ENCODE results near the gene XPNPEP1.

Gene XPNPEP1

DNA sequence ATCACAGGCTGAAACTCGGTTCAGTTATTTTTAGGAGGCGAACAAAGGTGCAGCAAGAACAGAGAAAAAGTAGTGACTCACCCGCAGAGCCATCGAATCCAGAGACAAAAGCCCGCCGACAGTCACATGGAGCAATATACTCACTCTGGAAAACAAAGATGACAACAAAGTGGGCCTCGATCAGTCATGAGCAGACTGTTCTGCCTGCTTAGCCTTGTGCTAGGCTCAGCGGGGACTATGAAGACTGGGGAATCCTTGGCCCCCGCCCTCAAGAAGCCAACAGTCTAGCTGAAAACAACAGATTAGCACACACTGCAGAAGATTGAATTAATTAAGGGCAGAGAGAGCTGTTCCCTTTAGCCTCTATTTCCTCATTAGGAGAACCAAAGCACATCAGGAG, 30.4 kb downstream of the XPNPEP1 start:
- no peak for DNase-seq (ENCODE audit: low read depth)

DNA sequence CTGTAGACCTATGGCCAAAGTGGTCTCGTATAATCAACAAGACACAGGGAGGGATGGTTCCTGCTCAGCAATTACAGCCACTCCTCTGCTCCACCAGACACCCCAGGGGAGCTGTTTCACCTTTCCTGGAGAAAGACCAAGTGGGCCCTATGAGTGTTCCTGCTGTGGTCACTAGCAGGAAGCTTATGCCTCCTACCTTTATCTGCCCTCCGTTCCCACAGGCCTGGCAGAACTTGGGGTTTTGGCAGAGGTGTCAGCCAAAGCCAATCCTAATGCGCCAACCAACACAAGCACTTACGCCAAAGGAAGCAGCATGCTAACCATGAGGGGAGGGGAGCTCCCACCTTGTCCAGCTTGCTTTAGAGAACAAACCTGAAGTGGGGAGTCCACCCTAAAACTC, 31.2 kb downstream of the XPNPEP1 start:
- no peak for DNase-seq (ENCODE audit: low read depth)

GRCh38 chr10:109891105-109891504, 32.2 kb downstream of the XPNPEP1 start:
- DNase-seq (ENCODE audit: low read depth): no peak

- DNase-seq (ENCODE audit: low read depth): peak; percentile 33
These were observed 33.4 kb downstream of the XPNPEP1 start for GRCh38 chr10:109889867-109890266.

GRCh38 chr10:109887776-109888175, 35.5 kb downstream of the XPNPEP1 start:
- DNase-seq (ENCODE audit: low read depth): no peak

GRCh38 chr10:109887243-109887642, 36.1 kb downstream of the XPNPEP1 start:
- no peak for DNase-seq (ENCODE audit: low read depth)

DNA sequence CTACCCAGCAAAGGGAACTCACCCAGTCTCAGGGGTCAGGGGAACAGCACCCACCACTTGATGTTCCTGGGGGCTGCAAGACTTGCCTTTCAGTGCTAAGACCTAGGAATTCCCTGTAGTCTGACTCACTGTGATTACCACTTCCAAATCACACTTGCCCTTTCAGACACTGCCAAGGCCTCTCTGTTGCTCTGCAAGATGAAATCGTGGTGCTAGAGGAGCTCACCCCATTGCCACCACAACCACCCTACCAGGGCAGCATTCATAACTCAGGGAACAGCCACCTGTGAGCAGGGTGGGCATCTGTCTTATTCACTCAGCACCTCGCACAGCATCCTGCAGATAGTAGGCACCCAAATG, 36.5 kb downstream of the XPNPEP1 start:
- no peak for DNase-seq (ENCODE audit: low read depth)

- no peak for DNase-seq (ENCODE audit: low read depth)
These were observed 37.1 kb downstream of the XPNPEP1 start for GRCh38 chr10:109886037-109886780.

DNA sequence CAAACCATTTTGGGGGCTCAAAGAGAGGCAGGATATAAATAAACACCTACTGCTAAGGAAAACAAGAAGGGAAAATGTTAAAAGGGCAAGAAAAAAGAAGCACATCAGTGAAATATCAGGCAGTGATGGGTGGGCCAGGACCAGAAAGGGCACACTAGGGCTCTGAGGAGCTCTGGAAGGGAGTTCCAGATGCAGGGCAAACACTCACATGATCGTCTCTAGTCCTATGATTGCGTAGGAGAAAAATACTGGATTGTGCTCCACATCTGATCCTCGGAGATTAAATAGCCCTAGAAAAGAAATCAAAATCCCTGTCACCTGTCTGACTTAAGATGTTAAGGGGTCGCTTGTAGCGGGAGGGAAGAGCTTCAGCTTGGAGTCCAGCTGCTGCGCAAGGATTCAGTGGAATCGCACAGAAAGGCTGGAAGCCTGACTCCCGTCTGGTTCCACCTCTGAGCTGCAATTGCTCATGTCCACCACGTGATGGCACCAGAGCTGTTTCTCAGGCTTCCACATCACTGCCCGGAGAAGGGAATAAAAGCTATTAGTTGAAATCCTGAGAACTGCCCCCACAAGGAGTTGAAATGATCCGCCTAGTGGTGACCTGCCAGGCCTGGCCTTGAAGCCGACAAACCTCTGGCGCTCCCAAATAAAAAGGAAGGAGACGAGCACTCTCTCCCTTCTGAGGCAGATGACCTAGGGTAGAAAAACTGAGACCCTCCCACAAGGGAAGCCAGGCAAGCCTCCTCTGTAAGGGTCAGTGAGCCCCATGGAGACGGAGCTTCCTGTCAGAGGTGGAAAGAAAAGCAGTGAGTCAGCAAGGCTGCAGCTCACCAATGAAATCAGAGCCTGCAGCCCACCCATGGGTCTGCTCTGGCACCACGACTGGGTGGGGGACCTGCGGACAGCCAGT, 39.2 kb downstream of the XPNPEP1 start:
- DNase-seq (ENCODE audit: low read depth): peak; percentile 60

GRCh38 chr10:109882251-109883057, 40.9 kb downstream of the XPNPEP1 start:
- no peak for DNase-seq (ENCODE audit: low read depth)

DNA sequence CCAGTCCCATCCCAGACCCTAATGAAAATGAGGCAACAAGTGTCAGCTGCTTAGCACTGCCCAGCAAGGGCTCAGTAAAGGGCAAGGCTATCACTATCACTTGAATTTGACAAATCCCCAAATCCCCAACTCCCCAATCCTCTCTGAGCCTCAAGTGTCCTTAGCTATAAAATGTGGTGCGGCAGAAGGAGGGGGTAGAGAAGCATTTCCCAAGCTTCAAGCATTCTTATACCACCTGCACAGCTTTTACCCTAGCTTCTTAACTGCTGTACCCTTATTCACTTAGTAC, 41.6 kb downstream of the XPNPEP1 start:
- DNase-seq (ENCODE audit: low read depth): no peak

- DNase-seq (ENCODE audit: low read depth): no peak
These were observed 42.2 kb downstream of the XPNPEP1 start for GRCh38 chr10:109880886-109881768.

DNA sequence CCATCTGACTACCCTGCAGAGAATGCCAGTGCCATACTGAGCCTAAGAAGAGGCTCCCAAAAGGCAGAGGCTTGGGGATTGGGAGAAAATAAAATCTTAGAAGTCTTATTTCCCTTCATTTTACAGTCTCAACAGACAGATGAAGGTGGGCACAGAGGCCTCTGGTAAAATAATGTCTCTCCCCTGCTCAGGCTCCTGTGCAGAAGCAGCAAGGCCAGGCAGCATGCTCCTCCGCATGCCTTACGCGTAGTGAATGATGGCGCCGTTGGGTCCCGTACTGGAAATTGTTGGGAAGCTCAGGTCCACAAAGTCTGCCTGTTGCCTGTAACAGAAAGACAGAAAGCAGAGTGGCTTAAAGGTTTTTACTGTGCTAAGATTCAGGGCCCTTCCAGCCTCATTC, 45.8 kb downstream of the XPNPEP1 start:
- DNase-seq (ENCODE audit: low read depth): no peak

DNA sequence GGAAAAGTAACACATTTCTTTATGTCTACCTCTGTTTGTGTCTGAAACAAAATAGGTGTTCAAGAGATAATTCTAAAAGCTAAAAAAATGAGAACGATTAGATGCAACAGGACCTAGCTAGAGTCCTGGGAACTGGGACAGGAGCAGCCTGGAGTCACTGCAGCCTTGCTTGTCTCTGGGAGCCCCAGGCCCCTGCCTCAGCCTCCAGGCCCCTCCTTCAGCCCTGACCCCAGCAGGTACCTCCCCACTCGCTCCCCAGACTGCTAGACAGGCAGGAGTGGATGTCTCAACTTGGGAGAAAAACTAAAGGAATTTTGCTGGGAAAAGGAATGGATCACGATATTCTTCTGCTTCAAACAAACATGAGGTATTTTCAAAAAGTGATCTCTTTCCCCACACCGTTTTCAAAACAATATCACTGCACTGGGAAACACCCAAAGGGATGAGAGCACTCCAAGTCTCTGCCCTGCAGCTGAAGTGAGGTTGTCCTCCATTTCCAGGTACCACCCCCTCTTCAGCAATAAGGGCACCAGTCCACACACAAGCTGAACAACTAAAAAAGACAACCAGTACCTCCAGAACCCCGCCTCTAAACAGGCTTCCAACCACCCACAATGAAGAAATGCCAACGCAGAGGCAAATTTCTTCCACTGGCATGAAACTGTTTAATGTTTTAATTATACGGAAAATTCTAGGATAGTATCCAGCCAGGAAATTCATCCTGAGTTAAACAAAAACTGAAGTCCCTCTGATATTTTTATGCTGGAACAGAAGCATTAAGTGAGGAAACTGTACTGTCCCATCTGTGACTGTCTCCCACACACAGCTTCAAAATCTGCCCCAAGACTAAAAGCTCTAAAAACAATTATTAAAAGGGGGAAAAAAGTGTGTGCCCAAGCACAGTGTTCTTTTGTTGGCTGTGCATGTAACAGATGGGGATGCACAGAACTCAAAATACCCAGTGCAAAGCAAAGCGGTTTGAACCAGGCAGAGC, 47.2 kb downstream of the XPNPEP1 start:
- DNase-seq (ENCODE audit: low read depth): no peak

DNA sequence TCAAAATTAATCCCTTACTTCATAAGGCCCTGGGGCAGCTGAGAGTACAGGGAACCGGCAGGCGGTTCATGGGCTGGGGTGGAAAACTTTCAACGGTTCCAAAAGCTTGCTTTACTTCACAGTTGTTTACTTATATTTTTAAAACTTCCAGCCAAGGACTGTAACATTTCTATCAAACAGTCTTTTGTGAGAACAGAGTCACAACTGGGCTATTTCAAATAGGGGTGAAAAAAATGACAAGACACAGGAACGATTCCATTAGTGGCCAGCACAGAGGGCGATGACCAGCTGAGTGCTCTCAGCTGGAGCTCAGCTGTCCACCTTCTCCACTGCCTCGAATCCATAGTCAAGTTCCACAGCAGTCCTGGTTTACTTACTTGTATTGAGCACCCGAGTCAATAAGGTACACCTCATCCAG, 48.2 kb downstream of the XPNPEP1 start:
- no peak for DNase-seq (ENCODE audit: low read depth)

GRCh38 chr10:109871476-109871875, 51.8 kb downstream of the XPNPEP1 start:
- DNase-seq (ENCODE audit: low read depth): no peak

GRCh38 chr10:109866995-109867635, 56.2 kb downstream of the XPNPEP1 start:
- DNase-seq (ENCODE audit: low read depth): no peak

GRCh38 chr10:109866168-109866994, 56.9 kb downstream of the XPNPEP1 start:
- DNase-seq (ENCODE audit: low read depth): no peak

- DNase-seq (ENCODE audit: low read depth): no peak
These were observed 59.5 kb downstream of the XPNPEP1 start for GRCh38 chr10:109863775-109864174.
